ENCODE data around the gene BNIP3. TPM values are rescaled to one million over a fixed set of nuclear protein-coding genes. Genes with fewer than 3 reads are reported as not detected.
A peak's percentile ranks its signal among the peaks of the same experiment; 100 is the strongest.

The BNIP3 gene
- total RNA-seq, 2 donors from 2014 or later: 20.1 to 26.8 TPM

- intact Hi-C loops (cut with DNase I): no loop called here
- DNase-seq (ENCODE audit: low spot score): no peak
These were observed 548 bp upstream of the BNIP3 start for GRCh38 chr10:131982185-131982756.

GRCh38 chr10:131980761-131981428, 828 bp downstream of the BNIP3 start:
- DNase-seq (ENCODE audit: low spot score): peak; percentile 77
- intact Hi-C loops (cut with DNase I): no loop called here

- DNase-seq (ENCODE audit: low spot score): no peak
- intact Hi-C loops (cut with DNase I): no loop called here
These were observed 1.4 kb downstream of the BNIP3 start for GRCh38 chr10:131980321-131980720.

GRCh38 chr10:131979821-131980270, 1.9 kb downstream of the BNIP3 start:
- intact Hi-C loops (cut with DNase I): no loop called here
- DNase-seq (ENCODE audit: low spot score): peak; percentile 80

- no peak for DNase-seq (ENCODE audit: low spot score)
- intact Hi-C loops (cut with DNase I): no loop called here
These were observed 2.4 kb downstream of the BNIP3 start for GRCh38 chr10:131979336-131979735.

GRCh38 chr10:131978851-131979250, 2.9 kb downstream of the BNIP3 start:
- intact Hi-C loops (cut with DNase I): no loop called here

GRCh38 chr10:131978366-131978765, 3.4 kb downstream of the BNIP3 start:
- intact Hi-C loops (cut with DNase I): no loop called here
- no peak for DNase-seq (ENCODE audit: low spot score)

More at GRCh38 chr10:131978851-131979250, 2.9 kb downstream of the BNIP3 start:
- DNase-seq (ENCODE audit: low spot score): peak; percentile 18

- intact Hi-C loops (cut with DNase I): no loop called here
- DNase-seq (ENCODE audit: low spot score): no peak
These were observed 4.2 kb downstream of the BNIP3 start for GRCh38 chr10:131977323-131978096.

- DNase-seq (ENCODE audit: low spot score): peak; percentile 44
- intact Hi-C loops (cut with DNase I): no loop called here
These were observed 5.9 kb downstream of the BNIP3 start for GRCh38 chr10:131975796-131976195.

- intact Hi-C loops (cut with DNase I): no loop called here
- DNase-seq (ENCODE audit: low spot score): peak; percentile 30
These were observed 6.7 kb downstream of the BNIP3 start for GRCh38 chr10:131975003-131975402.

- DNase-seq (ENCODE audit: low spot score): peak; percentile 30
- intact Hi-C loops (cut with DNase I): no loop called here
These were observed 7.5 kb downstream of the BNIP3 start for GRCh38 chr10:131974034-131974817.

- intact Hi-C loops (cut with DNase I): no loop called here
- DNase-seq (ENCODE audit: low spot score): peak; percentile 75
These were observed 8.4 kb downstream of the BNIP3 start for GRCh38 chr10:131973160-131973951.

- DNase-seq (ENCODE audit: low spot score): peak; percentile 80
- intact Hi-C loops (cut with DNase I): no loop called here
These were observed 9.2 kb downstream of the BNIP3 start for GRCh38 chr10:131972474-131973071.

GRCh38 chr10:131971591-131971990, 10.1 kb downstream of the BNIP3 start:
- intact Hi-C loops (cut with DNase I): no loop called here
- no peak for DNase-seq (ENCODE audit: low spot score)

- intact Hi-C loops (cut with DNase I): no loop called here
These were observed 10.8 kb downstream of the BNIP3 start for GRCh38 chr10:131970946-131971345.

GRCh38 chr10:131968949-131969348, 12.8 kb downstream of the BNIP3 start:
- intact Hi-C loops (cut with DNase I): no loop called here
- DNase-seq (ENCODE audit: low spot score): no peak

More at GRCh38 chr10:131970946-131971345, 10.8 kb downstream of the BNIP3 start:
- DNase-seq (ENCODE audit: low spot score): no peak

GRCh38 chr10:131964298-131964697, 17.4 kb downstream of the BNIP3 start:
- intact Hi-C loops (cut with DNase I): no loop called here

GRCh38 chr10:131963811-131964210, 17.9 kb downstream of the BNIP3 start:
- intact Hi-C loops (cut with DNase I): no loop called here
- peak; percentile 62 for DNase-seq (ENCODE audit: low spot score)

More at GRCh38 chr10:131964298-131964697, 17.4 kb downstream of the BNIP3 start:
- DNase-seq (ENCODE audit: low spot score): no peak

Data from posterior vena cava (tissue), 2 donors.